WTC11 (cell line): Measurements from ENCODE around the gene KANK3. TPM values are rescaled to one million over a fixed set of nuclear protein-coding genes. Genes with fewer than 3 reads are reported as not detected.
"Not testable (repeated sequence)": the region's sequence is repeated elsewhere in the genome, so short reads cannot be mapped to it uniquely, and the experiment has no call there.

Source experiments
- ATAC-seq: fragments of 200-7000 bp; cut with Tn5 transposase; 2 replicates; pipeline ENCODE4 v1.10.0; 2021; ENCODE audit warnings: mild to moderate bottlenecking, moderate library complexity
- CTCF ChIA-PET: fragments of 300-600 bp; sonication (Branson Sonifier 250); formaldehyde crosslinking; loops from one replicate; lab custom pipeline; 2021; ENCODE audit warnings: antibody characterized with exemption; lab: Charles Lee
- POLR2A ChIA-PET: fragments of 350-600 bp; sonication (Branson Sonifier 250); formaldehyde crosslinking; loops from one replicate; lab custom pipeline; 2021; ENCODE audit warnings: antibody characterized with exemption; lab: Charles Lee
- DNase-seq: peaks from one replicate; pipeline ENCODE4 v3.0.0; 2021; ENCODE audit warnings: low spot score
- H3K27ac Mint-ChIP-seq: 2 replicates; pipeline ENCODE4 v1.8.0; 2021; ENCODE audit warnings: mixed read lengths
- H3K27me3 Mint-ChIP-seq: 2 replicates; pipeline ENCODE4 v1.8.0; 2021; ENCODE audit warnings: low read depth, mild to moderate bottlenecking, moderate library complexity, mixed read lengths
- H3K36me3 Mint-ChIP-seq: 2 replicates; pipeline ENCODE4 v1.8.0; 2021; ENCODE audit warnings: mixed read lengths
- H3K4me1 Mint-ChIP-seq: 2 replicates; pipeline ENCODE4 v1.8.0; 2022; ENCODE audit warnings: mixed read lengths
- H3K4me3 Mint-ChIP-seq: 2 replicates; pipeline ENCODE4 v1.8.0; 2021; ENCODE audit warnings: mild to moderate bottlenecking, moderate library complexity, mixed read lengths
- H3K9me3 Mint-ChIP-seq: 2 replicates; pipeline ENCODE4 v1.8.0; 2021; ENCODE audit warnings: mixed read lengths
- FOXJ3 ChIP-seq: sonication (generic); formaldehyde crosslinking; IDR thresholded peaks from 2 replicates; pipeline ENCODE4 v1.9.0; 2021; ENCODE audit warnings: missing genetic modification reagents, mild to moderate bottlenecking, borderline replicate concordance
- HMGA2 ChIP-seq: fragments of 250-450 bp; sonication (Bioruptor Pico); IDR thresholded peaks from 2 replicates; pipeline ENCODE4 v1.4.0; 2021; ENCODE audit warnings: mild to moderate bottlenecking, moderate library complexity
- IRF1 ChIP-seq: sonication (generic); formaldehyde crosslinking; IDR thresholded peaks from 2 replicates; pipeline ENCODE4 v1.8.0; 2023; ENCODE audit warnings: missing genetic modification reagents
- JAZF1 ChIP-seq: fragments of 250-450 bp; sonication (Bioruptor Pico); IDR thresholded peaks from 2 replicates; pipeline ENCODE4 v1.9.0; 2021; ENCODE audit warnings: moderate library complexity, mild to moderate bottlenecking, inconsistent platforms
- NFATC4 ChIP-seq: fragments of 250-450 bp; sonication (Bioruptor Pico); IDR thresholded peaks from 2 replicates; pipeline ENCODE4 v1.9.0; 2021; ENCODE audit warnings: mild to moderate bottlenecking
- TCF7 ChIP-seq: sonication (generic); formaldehyde crosslinking; IDR thresholded peaks from 2 replicates; pipeline ENCODE4 v1.8.0; 2022; ENCODE audit warnings: mild to moderate bottlenecking, low read depth, missing genetic modification reagents, moderate library complexity
- TEAD1 ChIP-seq: sonication (generic); formaldehyde crosslinking; IDR thresholded peaks from 2 replicates; pipeline ENCODE4 v1.8.0; 2022; ENCODE audit warnings: mild to moderate bottlenecking, missing genetic modification reagents
- TP53 ChIP-seq: sonication (generic); formaldehyde crosslinking; IDR thresholded peaks from 2 replicates; pipeline ENCODE4 v1.8.1; 2023; ENCODE audit warnings: mild to moderate bottlenecking, missing genetic modification reagents
- ZNF416 ChIP-seq: fragments of 250-450 bp; sonication (Bioruptor Pico); IDR thresholded peaks from 2 replicates; pipeline ENCODE4 v1.9.0; 2021; ENCODE audit warnings: mild to moderate bottlenecking, inconsistent platforms
- ZNF423 ChIP-seq: fragments of 250-450 bp; sonication (Bioruptor Pico); IDR thresholded peaks from 2 replicates; pipeline ENCODE4 v2.1.2; 2022; ENCODE audit warnings: mild to moderate bottlenecking, moderate library complexity
- ZNF671 ChIP-seq: fragments of 250-450 bp; sonication (Bioruptor Pico); IDR thresholded peaks from 2 replicates; pipeline ENCODE4 v1.8.0; 2021; ENCODE audit warnings: mild to moderate bottlenecking
- total RNA-seq: library from RNA; stranded (reverse); gene quantifications from 3 replicates; pipeline ENCODE4 v1.2.3, GENCODE V29; 2021
- TF ChIP-seq, protein P1 (sequence below): sonication (generic); formaldehyde crosslinking; IDR thresholded peaks from 2 replicates; pipeline ENCODE4 v1.8.0; 2023; ENCODE audit warnings: mild to moderate bottlenecking, missing genetic modification reagents
- TF ChIP-seq, protein P2 (sequence below): sonication (generic); formaldehyde crosslinking; IDR thresholded peaks from 2 replicates; pipeline ENCODE4 v1.8.0; 2022; ENCODE audit warnings: missing genetic modification reagents
- TF ChIP-seq, protein P3 (sequence below): fragments of 200-600 bp; IDR thresholded peaks from 2 replicates; pipeline ENCODE4 v1.8.0; 2022; ENCODE audit warnings: antibody characterized with exemption
- TF ChIP-seq, protein P4 (sequence below): fragments of 250-450 bp; sonication (Bioruptor Pico); IDR thresholded peaks from 2 replicates; pipeline ENCODE4 v1.9.0; 2021; ENCODE audit warnings: mild to moderate bottlenecking

KANK3 gene
- total RNA-seq, 1 experiment from 2014 or later: 8.0 TPM

GRCh38 chr19:8320564-8321066 lies 22.4 kb downstream of the KANK3 start (continued):
- TF ChIP-seq, protein P1, sequence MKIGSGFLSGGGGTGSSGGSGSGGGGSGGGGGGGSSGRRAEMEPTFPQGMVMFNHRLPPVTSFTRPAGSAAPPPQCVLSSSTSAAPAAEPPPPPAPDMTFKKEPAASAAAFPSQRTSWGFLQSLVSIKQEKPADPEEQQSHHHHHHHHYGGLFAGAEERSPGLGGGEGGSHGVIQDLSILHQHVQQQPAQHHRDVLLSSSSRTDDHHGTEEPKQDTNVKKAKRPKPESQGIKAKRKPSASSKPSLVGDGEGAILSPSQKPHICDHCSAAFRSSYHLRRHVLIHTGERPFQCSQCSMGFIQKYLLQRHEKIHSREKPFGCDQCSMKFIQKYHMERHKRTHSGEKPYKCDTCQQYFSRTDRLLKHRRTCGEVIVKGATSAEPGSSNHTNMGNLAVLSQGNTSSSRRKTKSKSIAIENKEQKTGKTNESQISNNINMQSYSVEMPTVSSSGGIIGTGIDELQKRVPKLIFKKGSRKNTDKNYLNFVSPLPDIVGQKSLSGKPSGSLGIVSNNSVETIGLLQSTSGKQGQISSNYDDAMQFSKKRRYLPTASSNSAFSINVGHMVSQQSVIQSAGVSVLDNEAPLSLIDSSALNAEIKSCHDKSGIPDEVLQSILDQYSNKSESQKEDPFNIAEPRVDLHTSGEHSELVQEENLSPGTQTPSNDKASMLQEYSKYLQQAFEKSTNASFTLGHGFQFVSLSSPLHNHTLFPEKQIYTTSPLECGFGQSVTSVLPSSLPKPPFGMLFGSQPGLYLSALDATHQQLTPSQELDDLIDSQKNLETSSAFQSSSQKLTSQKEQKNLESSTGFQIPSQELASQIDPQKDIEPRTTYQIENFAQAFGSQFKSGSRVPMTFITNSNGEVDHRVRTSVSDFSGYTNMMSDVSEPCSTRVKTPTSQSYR (CRISPR knock-in tag): no peak
- TF ChIP-seq NFATC4 (CRISPR knock-in tag): no peak

DNA sequence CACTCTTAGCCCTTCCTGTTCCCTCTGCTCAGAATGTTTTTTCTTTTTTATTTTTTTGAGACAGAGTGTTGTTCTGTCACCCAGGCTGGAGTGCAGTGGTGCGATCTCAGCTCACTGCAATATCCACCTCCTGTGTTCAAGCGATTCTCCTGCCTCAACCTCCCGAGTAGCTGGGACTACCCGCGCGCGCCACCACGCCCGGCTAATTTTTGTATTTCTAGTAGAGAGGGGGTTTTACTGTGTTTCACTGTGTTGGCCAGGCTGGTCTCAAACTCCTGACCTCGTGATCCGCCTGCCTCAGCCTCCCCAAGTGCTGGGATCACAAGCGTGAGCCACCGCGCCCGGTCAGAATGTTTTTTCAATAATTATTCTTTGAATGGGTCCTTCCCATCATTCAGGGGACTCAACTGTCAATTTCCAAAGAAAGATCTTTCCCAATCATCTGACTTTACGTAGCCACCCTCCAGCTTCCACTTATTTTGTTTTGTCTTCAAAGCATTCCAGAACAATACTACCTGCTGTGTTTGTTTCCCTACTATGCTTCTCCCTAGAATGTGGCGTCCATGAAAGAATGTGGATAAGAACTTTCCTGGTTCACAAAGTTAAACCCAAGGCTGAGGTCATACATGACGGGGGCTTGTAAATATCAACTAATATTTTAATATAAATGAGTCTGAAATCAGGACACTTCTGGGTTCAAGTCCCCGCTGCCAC lies 23.1 kb downstream of the KANK3 start:
- no peaks in the 10 kb centered on the region; the same call in 1 of the 2 replicates for H3K27me3 Mint-ChIP-seq
- peak overlapping the region; percentile 98 for H3K27ac Mint-ChIP-seq
- no peak for ATAC-seq
- H3K36me3 Mint-ChIP-seq: peaks cover 28% of the 10 kb centered on the region
- no peak for DNase-seq
- no peaks in the 10 kb centered on the region for H3K9me3 Mint-ChIP-seq
- CTCF ChIA-PET: interaction anchor here (0.6 to 0.9 kb wide), 4 partner anchors 13 to 28 kb away, joined by 3 to 4 read pairs (median 3); no protein-coding TSS in a partner anchor
- POLR2A ChIA-PET: interaction anchor here (1.0 to 1.2 kb wide), 2 partner anchors 15 to 104 kb away, joined by 3 read pairs; no protein-coding TSS in a partner anchor
- peaks cover 48% of the 10 kb centered on the region for H3K4me1 Mint-ChIP-seq
- TF ChIP-seq TCF7 (CRISPR knock-in tag) (no peak), ZNF671 (CRISPR knock-in tag) (no peak), HMGA2 (no peak), ZNF423 (CRISPR knock-in tag) (no peak), FOXJ3 (no peak), IRF1 (CRISPR knock-in tag) (no peak), ZNF416 (CRISPR knock-in tag) (no peak), JAZF1 (CRISPR knock-in tag) (no peak), TP53 (no peak), TEAD1 (no peak)
- TF ChIP-seq, protein P2, sequence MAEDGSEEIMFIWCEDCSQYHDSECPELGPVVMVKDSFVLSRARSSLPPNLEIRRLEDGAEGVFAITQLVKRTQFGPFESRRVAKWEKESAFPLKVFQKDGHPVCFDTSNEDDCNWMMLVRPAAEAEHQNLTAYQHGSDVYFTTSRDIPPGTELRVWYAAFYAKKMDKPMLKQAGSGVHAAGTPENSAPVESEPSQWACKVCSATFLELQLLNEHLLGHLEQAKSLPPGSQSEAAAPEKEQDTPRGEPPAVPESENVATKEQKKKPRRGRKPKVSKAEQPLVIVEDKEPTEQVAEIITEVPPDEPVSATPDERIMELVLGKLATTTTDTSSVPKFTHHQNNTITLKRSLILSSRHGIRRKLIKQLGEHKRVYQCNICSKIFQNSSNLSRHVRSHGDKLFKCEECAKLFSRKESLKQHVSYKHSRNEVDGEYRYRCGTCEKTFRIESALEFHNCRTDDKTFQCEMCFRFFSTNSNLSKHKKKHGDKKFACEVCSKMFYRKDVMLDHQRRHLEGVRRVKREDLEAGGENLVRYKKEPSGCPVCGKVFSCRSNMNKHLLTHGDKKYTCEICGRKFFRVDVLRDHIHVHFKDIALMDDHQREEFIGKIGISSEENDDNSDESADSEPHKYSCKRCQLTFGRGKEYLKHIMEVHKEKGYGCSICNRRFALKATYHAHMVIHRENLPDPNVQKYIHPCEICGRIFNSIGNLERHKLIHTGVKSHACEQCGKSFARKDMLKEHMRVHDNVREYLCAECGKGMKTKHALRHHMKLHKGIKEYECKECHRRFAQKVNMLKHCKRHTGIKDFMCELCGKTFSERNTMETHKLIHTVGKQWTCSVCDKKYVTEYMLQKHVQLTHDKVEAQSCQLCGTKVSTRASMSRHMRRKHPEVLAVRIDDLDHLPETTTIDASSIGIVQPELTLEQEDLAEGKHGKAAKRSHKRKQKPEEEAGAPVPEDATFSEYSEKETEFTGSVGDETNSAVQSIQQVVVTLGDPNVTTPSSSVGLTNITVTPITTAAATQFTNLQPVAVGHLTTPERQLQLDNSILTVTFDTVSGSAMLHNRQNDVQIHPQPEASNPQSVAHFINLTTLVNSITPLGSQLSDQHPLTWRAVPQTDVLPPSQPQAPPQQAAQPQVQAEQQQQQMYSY (CRISPR knock-in tag): no peak
- TF ChIP-seq, protein P3, sequence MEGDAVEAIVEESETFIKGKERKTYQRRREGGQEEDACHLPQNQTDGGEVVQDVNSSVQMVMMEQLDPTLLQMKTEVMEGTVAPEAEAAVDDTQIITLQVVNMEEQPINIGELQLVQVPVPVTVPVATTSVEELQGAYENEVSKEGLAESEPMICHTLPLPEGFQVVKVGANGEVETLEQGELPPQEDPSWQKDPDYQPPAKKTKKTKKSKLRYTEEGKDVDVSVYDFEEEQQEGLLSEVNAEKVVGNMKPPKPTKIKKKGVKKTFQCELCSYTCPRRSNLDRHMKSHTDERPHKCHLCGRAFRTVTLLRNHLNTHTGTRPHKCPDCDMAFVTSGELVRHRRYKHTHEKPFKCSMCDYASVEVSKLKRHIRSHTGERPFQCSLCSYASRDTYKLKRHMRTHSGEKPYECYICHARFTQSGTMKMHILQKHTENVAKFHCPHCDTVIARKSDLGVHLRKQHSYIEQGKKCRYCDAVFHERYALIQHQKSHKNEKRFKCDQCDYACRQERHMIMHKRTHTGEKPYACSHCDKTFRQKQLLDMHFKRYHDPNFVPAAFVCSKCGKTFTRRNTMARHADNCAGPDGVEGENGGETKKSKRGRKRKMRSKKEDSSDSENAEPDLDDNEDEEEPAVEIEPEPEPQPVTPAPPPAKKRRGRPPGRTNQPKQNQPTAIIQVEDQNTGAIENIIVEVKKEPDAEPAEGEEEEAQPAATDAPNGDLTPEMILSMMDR: no peak
- TF ChIP-seq, protein P4, sequence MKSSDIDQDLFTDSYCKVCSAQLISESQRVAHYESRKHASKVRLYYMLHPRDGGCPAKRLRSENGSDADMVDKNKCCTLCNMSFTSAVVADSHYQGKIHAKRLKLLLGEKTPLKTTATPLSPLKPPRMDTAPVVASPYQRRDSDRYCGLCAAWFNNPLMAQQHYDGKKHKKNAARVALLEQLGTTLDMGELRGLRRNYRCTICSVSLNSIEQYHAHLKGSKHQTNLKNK (CRISPR knock-in tag): no peak
- H3K4me3 Mint-ChIP-seq: peak overlapping the region; percentile 97

DNA sequence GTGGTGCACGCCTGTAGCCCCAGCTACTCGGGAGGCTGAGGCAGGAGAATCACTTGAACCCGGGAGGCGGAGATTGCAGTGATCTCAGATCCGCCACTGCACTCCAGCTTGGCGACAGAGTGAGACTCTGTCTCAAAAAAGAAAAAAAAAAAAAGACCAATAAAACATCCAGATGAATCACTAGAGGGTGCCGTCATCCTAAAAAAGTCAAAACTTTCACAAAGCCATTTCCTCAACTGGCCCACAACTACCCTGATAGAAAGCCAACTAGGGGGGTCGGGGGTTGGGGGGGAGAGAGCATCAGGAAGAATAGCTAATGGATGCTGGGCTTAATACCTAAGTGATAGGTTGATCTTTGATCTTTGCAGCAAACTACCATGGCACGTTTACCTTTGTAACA lies 24.2 kb downstream of the KANK3 start:
- H3K4me1 Mint-ChIP-seq: peaks cover 49% of the 10 kb centered on the region
- H3K27me3 Mint-ChIP-seq, DNase-seq, H3K27ac Mint-ChIP-seq, ATAC-seq, H3K4me3 Mint-ChIP-seq, H3K9me3 Mint-ChIP-seq: not testable (repeated sequence)
- ChIA-PET POLR2A (interaction anchor here (0.6 to 1.0 kb wide), 3 partner anchors 105 to 160 kb away, joined by 3 to 4 read pairs (median 3); no protein-coding TSS in a partner anchor), CTCF (interaction anchor here (0.7 to 1.2 kb wide), 7 partner anchors 8 to 299 kb away, joined by 3 to 7 read pairs (median 4); no protein-coding TSS in a partner anchor)
- peaks cover 35% of the 10 kb centered on the region for H3K36me3 Mint-ChIP-seq
